Mesothelial cell of epicardium (in vitro differentiated cells): ENCODE measurements around the gene DHX29. TPM values are rescaled to one million over a fixed set of nuclear protein-coding genes. Genes with fewer than 3 reads are reported as not detected.

Experiments
- DNase-seq, 2 experiments: peaks; one replicate each; pipeline ENCODE4 v3.0.0; 2021; ENCODE audit warnings: low spot score in 2 of 2; ENCODE audit not compliant: unreplicated experiment in 2 of 2
- H3K27ac Mint-ChIP-seq: 2 replicates; pipeline ENCODE4 v1.8.0; 2021; ENCODE audit warnings: mixed read lengths
- H3K27me3 Mint-ChIP-seq: 2 replicates; pipeline ENCODE4 v1.8.0; 2021; ENCODE audit warnings: low read depth, mixed read lengths
- H3K36me3 Mint-ChIP-seq: 2 replicates; pipeline ENCODE4 v1.8.0; 2021; ENCODE audit warnings: mixed read lengths
- H3K4me1 Mint-ChIP-seq: 2 replicates; pipeline ENCODE4 v1.8.0; 2021; ENCODE audit warnings: mixed read lengths
- H3K4me3 Mint-ChIP-seq: 2 replicates; pipeline ENCODE4 v1.8.0; 2021; ENCODE audit warnings: mild to moderate bottlenecking, moderate library complexity, mixed read lengths
- H3K9me3 Mint-ChIP-seq: 2 replicates; pipeline ENCODE4 v1.8.0; 2021; ENCODE audit warnings: mixed read lengths
- CTCF ChIP-seq: fragments of 200-600 bp; sonication (generic); IDR thresholded peaks from one replicate; pipeline ENCODE4 v1.5.0; 2021; ENCODE audit warnings: antibody characterized with exemption; ENCODE audit not compliant: unreplicated experiment
- total RNA-seq: library from RNA; stranded (reverse); gene quantifications from 3 replicates; pipeline ENCODE4 v1.2.1, GENCODE V29; 2021

Gene DHX29
- total RNA-seq, 1 donor from 2014 or later: 25.1 TPM

GRCh38 chr5:55231919-55232270 lies 75.6 kb downstream of the DHX29 start:
- TF ChIP-seq CTCF: no peak
- no peak overlapping the region for H3K27ac Mint-ChIP-seq
- no peaks in the 10 kb centered on the region for H3K9me3 Mint-ChIP-seq
- no peaks in the 10 kb centered on the region for H3K36me3 Mint-ChIP-seq
- DNase-seq: no peak
- peaks cover 34% of the 10 kb centered on the region for H3K4me1 Mint-ChIP-seq
- peaks cover 89% of the 10 kb centered on the region for H3K27me3 Mint-ChIP-seq
- peak overlapping the region; percentile 78 for H3K4me3 Mint-ChIP-seq

GRCh38 chr5:55231029-55231918 lies 76.2 kb downstream of the DHX29 start:
- H3K27me3 Mint-ChIP-seq: peaks cover 87% of the 10 kb centered on the region
- peaks cover 35% of the 10 kb centered on the region for H3K4me1 Mint-ChIP-seq
- peak in 1 of 2 experiments; percentile 60 for DNase-seq
- no peak for TF ChIP-seq CTCF
- no peaks in the 10 kb centered on the region for H3K36me3 Mint-ChIP-seq
- H3K27ac Mint-ChIP-seq: no peak overlapping the region
- peak overlapping the region; percentile 78 for H3K4me3 Mint-ChIP-seq
- H3K9me3 Mint-ChIP-seq: no peaks in the 10 kb centered on the region

- peaks cover 90% of the 10 kb centered on the region for H3K27me3 Mint-ChIP-seq
- H3K4me3 Mint-ChIP-seq: no peak overlapping the region
- H3K27ac Mint-ChIP-seq: no peak overlapping the region
- TF ChIP-seq CTCF: no peak
- no peaks in the 10 kb centered on the region for H3K36me3 Mint-ChIP-seq
- H3K9me3 Mint-ChIP-seq: no peaks in the 10 kb centered on the region
- DNase-seq: no peak
- H3K4me1 Mint-ChIP-seq: peaks cover 37% of the 10 kb centered on the region
Measured at GRCh38 chr5:55230086-55230629, 77.3 kb downstream of the DHX29 start.

GRCh38 chr5:55227664-55228430 lies 79.6 kb downstream of the DHX29 start:
- peaks cover 96% of the 10 kb centered on the region for H3K27me3 Mint-ChIP-seq
- DNase-seq: no peak
- H3K4me3 Mint-ChIP-seq: peak overlapping the region; percentile 60
- no peaks in the 10 kb centered on the region for H3K36me3 Mint-ChIP-seq
- H3K27ac Mint-ChIP-seq: no peak overlapping the region
- no peaks in the 10 kb centered on the region for H3K9me3 Mint-ChIP-seq
- no peak for TF ChIP-seq CTCF
- peaks cover 31% of the 10 kb centered on the region for H3K4me1 Mint-ChIP-seq

GRCh38 chr5:55226934-55227663 lies 80.4 kb downstream of the DHX29 start, which contains the start of gene MCIDAS:
Gene MCIDAS (minus strand): TSS chr5:55227315. CDS start chr5:55227138, 177 bp downstream.
- peak; percentile 29 to 55 for DNase-seq
- H3K4me3 Mint-ChIP-seq: peak within 1 kb of the TSS; percentile 60

More at GRCh38 chr5:55226934-55227663, 80.4 kb downstream of the DHX29 start, which contains the start of gene MCIDAS:
- H3K9me3 Mint-ChIP-seq: no peaks in the 10 kb centered on the region
- peaks cover 96% of the 10 kb centered on the region for H3K27me3 Mint-ChIP-seq
- H3K27ac Mint-ChIP-seq: no peak within 1 kb of the TSS
- H3K4me1 Mint-ChIP-seq: peaks cover 29% of the 10 kb centered on the region
- no peaks in the 10 kb centered on the region for H3K36me3 Mint-ChIP-seq
- no peak for TF ChIP-seq CTCF
